Stimulated activated CD8-positive, alpha-beta memory T cell treated with anti-CD3 and anti-CD28 coated beads, Interleukin-15, amount 100 ng/mL, for 1 hour (primary cell): ENCODE measurements around the gene RNF13.

ENCODE experiments used
- DNase-seq: peaks from one replicate; pipeline ENCODE4 v3.0.0-alpha.2; 2020; ENCODE audit warnings: low read depth

The RNF13 gene

GRCh38 chr3:149999421-149999820 is 186.4 kb downstream of the RNF13 start:
- no peak for DNase-seq

GRCh38 chr3:150000641-150001040 is 187.6 kb downstream of the RNF13 start:
- no peak for DNase-seq

- DNase-seq, result no peak
Observed at GRCh38 chr3:150005243-150006112, 192.5 kb downstream of the RNF13 start.

GRCh38 chr3:150006794-150007193 is 193.8 kb downstream of the RNF13 start:
- no peak for DNase-seq
